Measurements from ENCODE around the gene AIF1. TPM values are rescaled to one million over a fixed set of nuclear protein-coding genes. Genes with fewer than 3 reads are reported as not detected.

Gene AIF1
- total RNA-seq, 3 donors from 2014 or later = 26.9 to 54.1 (median 28.2) TPM

GRCh38 chr6:31660381-31661261, 45.6 kb downstream of the AIF1 start, which contains the start of gene C6orf47:
TSS of gene C6orf47 (minus strand) at chr6:31660778. CDS start at chr6:31659947, 831 bp downstream.
- Histone ChIP-seq H3K27me3 (no peaks in the 10 kb centered on the region), H3K36me3 (no peaks in the 10 kb centered on the region), H3K27ac (peak within 1 kb of the TSS; percentile 90 to 94), H3K9me3 (no peaks in the 10 kb centered on the region), H3K4me3 (peak within 1 kb of the TSS; percentile 77 to 91 (median 82)), H3K4me1 (peaks cover 15 to 21% of the 10 kb centered on the region in 2 donors)
- DNase-seq (ENCODE audit: low spot score in 2 of 2) = peak; percentile 78 to 80
- intact Hi-C loops (cut with DNase I; ENCODE audit: low total_unique reads) = no loop called here
- TF ChIP-seq, protein P1, sequence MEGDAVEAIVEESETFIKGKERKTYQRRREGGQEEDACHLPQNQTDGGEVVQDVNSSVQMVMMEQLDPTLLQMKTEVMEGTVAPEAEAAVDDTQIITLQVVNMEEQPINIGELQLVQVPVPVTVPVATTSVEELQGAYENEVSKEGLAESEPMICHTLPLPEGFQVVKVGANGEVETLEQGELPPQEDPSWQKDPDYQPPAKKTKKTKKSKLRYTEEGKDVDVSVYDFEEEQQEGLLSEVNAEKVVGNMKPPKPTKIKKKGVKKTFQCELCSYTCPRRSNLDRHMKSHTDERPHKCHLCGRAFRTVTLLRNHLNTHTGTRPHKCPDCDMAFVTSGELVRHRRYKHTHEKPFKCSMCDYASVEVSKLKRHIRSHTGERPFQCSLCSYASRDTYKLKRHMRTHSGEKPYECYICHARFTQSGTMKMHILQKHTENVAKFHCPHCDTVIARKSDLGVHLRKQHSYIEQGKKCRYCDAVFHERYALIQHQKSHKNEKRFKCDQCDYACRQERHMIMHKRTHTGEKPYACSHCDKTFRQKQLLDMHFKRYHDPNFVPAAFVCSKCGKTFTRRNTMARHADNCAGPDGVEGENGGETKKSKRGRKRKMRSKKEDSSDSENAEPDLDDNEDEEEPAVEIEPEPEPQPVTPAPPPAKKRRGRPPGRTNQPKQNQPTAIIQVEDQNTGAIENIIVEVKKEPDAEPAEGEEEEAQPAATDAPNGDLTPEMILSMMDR (IDR thresholded peaks at IDR 0.05) = no peak
- peak; percentile 83 to 88 (median 87) for TF ChIP-seq POLR2AphosphoS5 (IDR thresholded peaks at IDR 0.05)
- TF ChIP-seq POLR2A (IDR thresholded peaks at IDR 0.05) = peak; percentile 81

GRCh38 chr6:31661262-31662123, 46.5 kb downstream of the AIF1 start:
- H3K9me3 ChIP-seq = no peaks in the 10 kb centered on the region
- no peaks in the 10 kb centered on the region for H3K36me3 ChIP-seq
- no peak for DNase-seq (ENCODE audit: low spot score in 2 of 2)
- intact Hi-C loops (cut with DNase I; ENCODE audit: low total_unique reads) = no loop called here
- peaks cover 15 to 21% of the 10 kb centered on the region in 2 donors for H3K4me1 ChIP-seq
- peak overlapping the region; percentile 90 to 94 for H3K27ac ChIP-seq
- TF ChIP-seq POLR2AphosphoS5 (IDR thresholded peaks at IDR 0.05) = no peak
- TF ChIP-seq, protein P1 (IDR thresholded peaks at IDR 0.05) = no peak
- TF ChIP-seq POLR2A (IDR thresholded peaks at IDR 0.05) = no peak
- H3K4me3 ChIP-seq = peak overlapping the region; percentile 77 to 91 (median 82)
- no peaks in the 10 kb centered on the region for H3K27me3 ChIP-seq

GRCh38 chr6:31662124-31662723, 47.2 kb downstream of the AIF1 start:
- no peak overlapping the region for H3K4me3 ChIP-seq
- TF ChIP-seq, protein P1 (IDR thresholded peaks at IDR 0.05) = no peak
- TF ChIP-seq POLR2AphosphoS5 (IDR thresholded peaks at IDR 0.05) = no peak
- no peak for TF ChIP-seq POLR2A (IDR thresholded peaks at IDR 0.05)
- peak overlapping the region in 1 of 2 donors; percentile 33 for H3K27ac ChIP-seq
- H3K36me3 ChIP-seq = no peaks in the 10 kb centered on the region
- H3K4me1 ChIP-seq = peaks cover 21 to 28% of the 10 kb centered on the region in 2 donors
- no peak for DNase-seq (ENCODE audit: low spot score in 2 of 2)
- H3K9me3 ChIP-seq = no peaks in the 10 kb centered on the region
- no peaks in the 10 kb centered on the region for H3K27me3 ChIP-seq
- intact Hi-C loops (cut with DNase I; ENCODE audit: low total_unique reads) = no loop called here

GRCh38 chr6:31663126-31663960, 48.3 kb downstream of the AIF1 start:
- Histone ChIP-seq H3K36me3 (no peaks in the 10 kb centered on the region), H3K27ac (peak overlapping the region; percentile 97 to 98), H3K9me3 (no peaks in the 10 kb centered on the region), H3K4me1 (peaks cover 21 to 33% of the 10 kb centered on the region in 2 donors), H3K27me3 (no peaks in the 10 kb centered on the region), H3K4me3 (peak overlapping the region; percentile 65 to 87 (median 76))
- TF ChIP-seq, protein P1 (IDR thresholded peaks at IDR 0.05) = no peak
- TF ChIP-seq POLR2A (IDR thresholded peaks at IDR 0.05) = no peak
- no peak for TF ChIP-seq POLR2AphosphoS5 (IDR thresholded peaks at IDR 0.05)
- no peak for DNase-seq (ENCODE audit: low spot score in 2 of 2)
- intact Hi-C loops (cut with DNase I; ENCODE audit: low total_unique reads) = no loop called here

Data from breast epithelium (tissue), 4 donors.